Ectodermal cell (in vitro differentiated cells): ENCODE measurements around the gene ATP1B4.
"Not testable (repeated sequence)": the region's sequence is repeated elsewhere in the genome, so short reads cannot be mapped to it uniquely, and the experiment has no call there.

Source experiments
- H3K27ac ChIP-seq: 2 replicates; pipeline ENCODE4 v1.7.0; 2013; ENCODE audit warnings: mild to moderate bottlenecking, low read depth, low read length; ENCODE audit not compliant: insufficient read depth, poor library complexity, severe bottlenecking
- H3K27me3 ChIP-seq: 2 replicates; pipeline ENCODE4 v1.7.0; 2013; ENCODE audit warnings: mild to moderate bottlenecking, low read length; ENCODE audit not compliant: insufficient read depth, control insufficient read depth, poor library complexity, severe bottlenecking
- H3K36me3 ChIP-seq: one replicate; pipeline ENCODE4 v1.7.0; 2013; ENCODE audit warnings: low read length; ENCODE audit not compliant: control insufficient read depth, insufficient read depth
- H3K4me1 ChIP-seq: one replicate; pipeline ENCODE4 v1.7.0; 2013; ENCODE audit warnings: low read length; ENCODE audit not compliant: control insufficient read depth, insufficient read depth
- H3K4me3 ChIP-seq: 2 replicates; pipeline ENCODE4 v1.7.0; 2013; ENCODE audit warnings: low read depth, low read length, control low read depth; ENCODE audit not compliant: insufficient read depth
- H3K9me3 ChIP-seq: 2 replicates; pipeline ENCODE4 v1.7.0; 2013; ENCODE audit warnings: mild to moderate bottlenecking, low read length, moderate library complexity; ENCODE audit not compliant: control insufficient read depth
- WGBS, 2 experiments: methylation state at CpG; one replicate each; pipeline ENCODE4 v1.1.7; 2013; ENCODE audit warnings: missing lambda C conversion rate in 2 of 2; 5-methylcytosine and 5-hydroxymethylcytosine counted together

Gene ATP1B4

DNA sequence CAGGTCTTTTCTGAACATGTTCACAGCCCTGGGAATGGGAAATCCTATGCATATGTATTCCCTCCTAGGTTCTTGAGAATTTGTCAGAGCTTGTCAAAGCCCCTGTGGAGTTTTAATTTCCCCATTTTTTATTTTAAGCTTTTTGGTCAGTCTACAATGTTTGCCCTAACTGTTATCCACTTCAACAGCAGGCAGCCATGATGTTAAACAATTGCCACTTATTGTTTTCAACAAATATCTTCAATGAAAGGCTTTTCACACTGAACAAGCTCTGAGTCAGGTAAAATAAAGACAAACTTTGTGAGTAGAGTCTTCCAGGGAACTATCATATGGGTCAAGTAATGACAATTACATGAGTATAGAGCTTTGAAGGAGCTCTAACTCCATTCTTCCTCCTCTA lies 25.0 kb upstream of the ATP1B4 start:
- Histone ChIP-seq H3K36me3 (no peaks in the 10 kb centered on the region), H3K27ac (no peak overlapping the region), H3K4me1 (no peaks in the 10 kb centered on the region), H3K9me3 (no peaks in the 10 kb centered on the region), H3K27me3 (no peaks in the 10 kb centered on the region), H3K4me3 (no peak overlapping the region)

DNA sequence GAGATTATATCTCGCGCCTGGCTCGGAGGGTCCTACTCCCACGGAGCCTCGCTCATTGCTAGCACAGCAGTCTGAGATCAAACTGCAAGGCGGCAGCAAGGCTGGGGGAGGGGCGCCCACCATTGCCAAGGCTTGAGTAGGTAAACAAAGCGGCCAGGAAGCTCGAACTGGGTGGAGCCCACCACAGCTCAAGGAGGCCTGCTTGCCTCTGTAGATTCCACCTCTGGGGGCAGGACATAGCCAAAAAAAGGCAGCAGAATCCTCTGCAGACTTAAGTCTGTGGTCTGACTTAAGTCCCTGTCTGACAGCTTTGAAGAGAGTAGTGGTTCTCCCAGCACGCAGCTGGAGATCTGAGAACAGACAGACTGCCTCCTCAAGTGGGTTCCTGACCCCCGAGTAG lies 17.3 kb upstream of the ATP1B4 start:
- H3K4me3 ChIP-seq, H3K36me3 ChIP-seq, H3K4me1 ChIP-seq, H3K27ac ChIP-seq, H3K27me3 ChIP-seq, H3K9me3 ChIP-seq: not testable (repeated sequence)
- 88 to 92% methylated on average over 11 of the region's 11 CpGs for WGBS, 2 experiments

DNA sequence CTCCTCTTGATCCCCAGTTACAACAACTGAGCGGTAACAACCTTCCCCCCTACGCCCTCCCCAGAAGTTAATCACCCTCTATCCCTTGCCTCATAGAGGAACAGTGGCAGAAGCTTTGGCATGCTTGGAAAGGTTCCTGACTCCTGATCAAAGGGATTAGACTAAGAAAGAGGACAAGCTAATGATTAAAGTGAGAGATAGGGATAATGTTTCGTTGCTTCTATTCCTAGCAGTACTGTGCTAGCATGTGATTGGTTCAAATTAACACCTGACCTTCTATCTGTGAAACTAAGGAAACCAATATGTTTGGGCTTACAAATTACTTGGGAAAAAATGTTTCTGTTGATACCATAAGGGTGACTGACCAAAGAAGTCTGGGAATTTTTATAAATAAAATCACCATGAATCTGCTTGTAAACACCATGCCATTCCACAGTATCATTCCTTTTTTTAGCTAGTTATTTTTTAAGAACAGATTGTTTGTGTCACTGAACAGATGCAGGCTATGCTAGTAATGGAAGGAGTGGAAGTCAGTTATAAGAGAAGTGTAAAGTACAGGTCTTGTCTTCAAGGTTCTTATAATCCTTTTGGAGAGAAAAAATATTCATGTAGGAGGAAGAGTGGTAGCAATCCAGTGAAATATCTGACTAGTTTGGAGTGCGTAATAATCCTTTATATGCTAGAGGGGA lies 11.3 kb upstream of the ATP1B4 start:
- H3K4me1 ChIP-seq: no peaks in the 10 kb centered on the region
- WGBS, 2 experiments: 76 to 95% methylated on average over 4 of the region's 4 CpGs
- H3K4me3 ChIP-seq: no peak overlapping the region
- H3K27me3 ChIP-seq: no peaks in the 10 kb centered on the region
- H3K27ac ChIP-seq: no peak overlapping the region
- H3K9me3 ChIP-seq: no peaks in the 10 kb centered on the region
- no peaks in the 10 kb centered on the region for H3K36me3 ChIP-seq

DNA sequence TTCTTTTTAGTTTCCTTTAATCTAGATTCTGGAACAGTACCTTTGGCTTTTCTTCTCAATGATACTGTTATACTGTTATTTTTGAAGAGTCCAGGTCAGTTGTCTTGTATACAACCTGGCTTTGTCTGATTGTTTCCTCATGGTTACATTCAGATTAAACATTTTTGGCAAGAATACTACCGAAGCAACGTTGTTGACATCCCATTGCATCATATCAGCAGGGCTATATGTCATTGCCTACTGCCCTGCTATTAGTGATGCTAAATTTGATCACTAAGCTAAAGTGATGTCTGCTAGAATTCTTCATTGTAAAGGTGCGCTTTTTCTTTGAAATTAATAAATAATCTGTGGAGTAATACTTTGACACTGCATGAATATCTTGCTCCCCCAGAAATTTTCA lies 5.8 kb upstream of the ATP1B4 start:
- H3K4me1 ChIP-seq: no peaks in the 10 kb centered on the region
- no peaks in the 10 kb centered on the region for H3K9me3 ChIP-seq
- H3K27ac ChIP-seq: no peak overlapping the region
- no peaks in the 10 kb centered on the region for H3K36me3 ChIP-seq
- no peak overlapping the region for H3K4me3 ChIP-seq
- H3K27me3 ChIP-seq: no peaks in the 10 kb centered on the region
- 91 to 95% methylated on average over 2 to 3 of the region's 3 CpGs for WGBS, 2 experiments

DNA sequence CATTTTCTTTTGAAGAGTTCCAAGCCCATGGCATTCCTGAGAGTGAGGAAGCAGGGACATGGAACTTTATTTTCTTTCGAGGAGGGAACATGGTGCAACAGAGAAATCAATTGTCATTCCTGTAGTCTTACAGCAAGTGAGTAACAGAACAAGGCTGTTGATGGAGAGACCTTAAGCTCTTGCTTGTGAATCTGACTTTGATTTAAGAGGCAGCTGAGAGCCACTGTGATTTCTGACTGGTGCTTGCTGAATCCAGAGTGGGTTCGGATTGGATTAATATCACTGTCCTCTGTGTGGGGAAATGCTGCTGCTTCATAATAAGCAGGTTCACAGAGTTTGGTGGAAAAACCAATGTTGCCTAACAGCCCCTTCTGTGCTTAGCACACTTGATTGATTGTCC lies 4.7 kb upstream of the ATP1B4 start:
- H3K4me1 ChIP-seq: no peaks in the 10 kb centered on the region
- WGBS, 2 experiments: 79 to 89% methylated on average over 2 of the region's 2 CpGs
- no peaks in the 10 kb centered on the region for H3K9me3 ChIP-seq
- H3K4me3 ChIP-seq: no peak overlapping the region
- no peak overlapping the region for H3K27ac ChIP-seq
- no peaks in the 10 kb centered on the region for H3K27me3 ChIP-seq
- H3K36me3 ChIP-seq: no peaks in the 10 kb centered on the region

DNA sequence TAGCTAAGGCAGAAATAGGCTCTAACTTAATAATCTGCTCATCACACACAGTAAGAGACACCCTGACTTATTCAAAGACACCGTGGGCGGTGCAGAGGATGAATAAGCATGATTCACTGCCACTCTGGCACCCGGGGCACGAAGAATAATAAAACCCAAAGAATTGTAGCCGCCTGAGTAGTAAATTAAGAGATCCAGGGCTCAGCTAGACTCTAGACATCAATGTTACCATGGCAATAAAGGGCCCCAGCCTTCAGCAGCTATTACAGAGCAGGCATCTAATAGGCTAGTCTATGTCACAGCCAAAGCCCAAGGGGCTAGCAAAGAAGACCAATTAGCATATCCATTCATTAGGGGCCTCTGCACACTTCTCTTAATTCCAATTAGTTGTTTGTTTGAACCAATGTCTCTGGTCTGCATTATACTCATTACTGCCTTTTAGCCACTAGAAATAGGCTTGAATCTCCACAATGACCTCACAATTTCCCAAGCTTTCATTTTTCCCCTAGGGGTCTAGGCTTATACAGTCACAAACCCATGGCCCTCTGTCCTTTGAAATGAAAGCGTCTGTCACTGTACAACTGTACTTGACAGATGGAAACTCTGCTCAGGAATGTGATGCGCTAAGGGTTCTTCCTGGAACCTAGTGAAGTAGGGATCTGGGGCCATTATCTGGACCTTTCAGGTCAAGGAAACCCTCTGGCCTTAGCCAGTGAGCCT lies 3.0 kb upstream of the ATP1B4 start:
- H3K9me3 ChIP-seq: no peaks in the 10 kb centered on the region
- H3K27me3 ChIP-seq: no peaks in the 10 kb centered on the region
- whole genome bisulfite sequencing, 2 experiments: 86% methylated on average over 7 of the region's 7 CpGs
- no peak overlapping the region for H3K27ac ChIP-seq
- H3K36me3 ChIP-seq: no peaks in the 10 kb centered on the region
- no peaks in the 10 kb centered on the region for H3K4me1 ChIP-seq
- no peak overlapping the region for H3K4me3 ChIP-seq

DNA sequence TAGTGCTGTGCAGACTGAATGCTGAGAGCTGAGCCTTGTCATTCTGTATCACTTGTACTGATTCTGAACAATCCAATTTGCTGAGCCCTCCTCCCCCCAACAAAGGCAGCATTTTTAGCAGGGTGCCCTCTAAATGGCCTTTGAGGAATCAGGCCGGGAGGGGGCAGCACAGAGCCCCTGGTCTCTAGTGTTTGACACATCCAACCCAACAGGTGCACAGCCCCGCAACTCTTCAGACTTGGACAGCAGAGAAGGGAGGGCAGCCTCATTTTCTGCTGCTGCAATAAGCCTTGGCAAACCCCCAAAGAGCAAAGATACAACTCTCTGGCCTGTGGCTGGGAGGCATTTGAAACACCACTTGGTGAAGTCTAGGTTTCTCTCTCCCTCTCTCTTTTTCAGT lies 3.4 kb downstream of the ATP1B4 start:
- no peaks in the 10 kb centered on the region for H3K27me3 ChIP-seq

DNA sequence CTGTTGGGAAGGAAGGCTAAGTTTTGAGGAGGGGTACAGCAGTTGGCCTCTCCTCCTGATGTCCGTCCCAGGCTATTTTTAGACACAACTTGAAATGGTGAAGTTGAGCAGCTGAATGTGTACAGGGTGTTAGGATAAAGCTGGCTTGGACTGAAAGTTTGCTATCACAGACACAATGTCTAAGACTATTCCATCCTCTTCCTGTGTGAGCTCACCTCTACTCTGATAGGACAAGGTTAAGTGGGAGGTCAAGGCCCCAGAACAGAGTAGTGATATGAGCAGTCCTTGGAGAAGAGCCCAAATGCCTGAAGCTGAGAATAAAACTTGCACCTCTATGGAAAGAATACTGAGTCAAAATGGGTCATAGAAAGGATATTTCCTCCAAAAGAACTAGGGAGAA lies 4.1 kb downstream of the ATP1B4 start:
- Histone ChIP-seq H3K4me3 (no peak overlapping the region), H3K27ac (no peak overlapping the region), H3K4me1 (no peaks in the 10 kb centered on the region), H3K9me3 (no peaks in the 10 kb centered on the region), H3K36me3 (no peaks in the 10 kb centered on the region), H3K27me3 (no peaks in the 10 kb centered on the region)
- WGBS, 2 experiments: 71 to 100% methylated on average over 1 of the region's 1 CpG

More for the DNA sequence above, 3.4 kb downstream of the ATP1B4 start:
- no peak overlapping the region for H3K4me3 ChIP-seq
- no peaks in the 10 kb centered on the region for H3K36me3 ChIP-seq
- H3K27ac ChIP-seq: no peak overlapping the region
- 24 to 31% methylated on average over 2 of the region's 2 CpGs for WGBS, 2 experiments
- H3K4me1 ChIP-seq: no peaks in the 10 kb centered on the region
- H3K9me3 ChIP-seq: no peaks in the 10 kb centered on the region

DNA sequence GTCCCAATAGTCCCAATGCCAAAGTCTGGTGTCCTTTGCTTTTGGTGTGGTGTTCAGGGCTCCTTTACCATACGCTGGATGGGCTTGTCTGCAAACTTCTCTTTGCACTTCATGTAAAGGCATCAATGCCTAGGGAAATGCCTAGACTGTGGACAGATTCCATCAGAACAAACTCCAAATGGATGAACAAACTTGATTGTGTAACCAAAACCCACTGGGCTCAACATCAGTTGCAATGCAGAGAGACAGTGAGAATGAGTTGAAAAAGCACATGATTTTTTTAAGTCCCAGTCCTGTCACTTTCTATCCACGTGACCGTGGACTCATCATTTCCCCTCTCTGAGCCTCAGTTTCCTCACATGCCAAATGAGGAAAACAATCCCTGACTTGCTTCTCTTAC lies 4.9 kb downstream of the ATP1B4 start:
- H3K4me1 ChIP-seq: no peaks in the 10 kb centered on the region
- 86 to 95% methylated on average over 3 of the region's 3 CpGs for WGBS, 2 experiments
- H3K27me3 ChIP-seq: no peaks in the 10 kb centered on the region
- no peaks in the 10 kb centered on the region for H3K9me3 ChIP-seq
- H3K36me3 ChIP-seq: no peaks in the 10 kb centered on the region
- no peak overlapping the region for H3K27ac ChIP-seq
- no peak overlapping the region for H3K4me3 ChIP-seq

DNA sequence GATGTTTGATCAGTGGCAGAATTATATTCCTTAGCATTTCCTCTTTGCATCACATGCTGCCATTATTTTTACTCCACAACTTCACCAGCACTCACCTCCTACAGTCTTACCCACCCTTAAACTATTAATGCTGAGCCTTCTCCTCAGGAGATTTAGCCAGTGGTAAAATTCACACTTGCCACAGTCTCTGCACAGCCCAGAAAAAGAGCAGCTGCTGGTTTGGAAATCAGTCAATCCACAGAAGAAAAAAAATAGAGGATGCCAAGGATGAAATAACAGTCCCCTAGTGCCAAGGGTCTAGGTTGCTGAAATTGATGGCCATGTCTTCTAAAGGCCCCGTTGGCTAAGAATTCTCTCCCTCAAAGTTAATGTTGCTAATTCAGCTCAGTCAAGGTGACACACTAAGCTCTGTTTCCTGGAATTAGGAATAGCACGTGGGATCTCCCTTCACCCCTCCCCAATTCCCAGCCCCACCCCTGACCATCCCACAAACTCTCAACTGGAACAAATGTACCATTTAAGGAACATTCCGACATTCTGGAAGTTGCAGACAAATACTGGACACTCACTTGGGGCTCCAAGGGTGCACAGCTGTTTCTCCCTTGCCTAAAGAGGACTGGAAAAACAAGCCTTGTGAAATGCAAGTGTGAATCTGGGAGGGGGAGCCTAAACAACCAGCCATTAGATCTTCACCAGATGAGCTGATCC lies 5.7 kb downstream of the ATP1B4 start:
- no peaks in the 10 kb centered on the region for H3K27me3 ChIP-seq
- WGBS, 2 experiments: 83 to 88% methylated on average over 3 of the region's 3 CpGs
- H3K27ac ChIP-seq: no peak overlapping the region

More for the DNA sequence above, 5.7 kb downstream of the ATP1B4 start:
- no peaks in the 10 kb centered on the region for H3K36me3 ChIP-seq
- H3K4me1 ChIP-seq: no peaks in the 10 kb centered on the region
- H3K9me3 ChIP-seq: no peaks in the 10 kb centered on the region
- H3K4me3 ChIP-seq: no peak overlapping the region
